ENCODE data around the gene DLL1.

The DLL1 gene

DNA sequence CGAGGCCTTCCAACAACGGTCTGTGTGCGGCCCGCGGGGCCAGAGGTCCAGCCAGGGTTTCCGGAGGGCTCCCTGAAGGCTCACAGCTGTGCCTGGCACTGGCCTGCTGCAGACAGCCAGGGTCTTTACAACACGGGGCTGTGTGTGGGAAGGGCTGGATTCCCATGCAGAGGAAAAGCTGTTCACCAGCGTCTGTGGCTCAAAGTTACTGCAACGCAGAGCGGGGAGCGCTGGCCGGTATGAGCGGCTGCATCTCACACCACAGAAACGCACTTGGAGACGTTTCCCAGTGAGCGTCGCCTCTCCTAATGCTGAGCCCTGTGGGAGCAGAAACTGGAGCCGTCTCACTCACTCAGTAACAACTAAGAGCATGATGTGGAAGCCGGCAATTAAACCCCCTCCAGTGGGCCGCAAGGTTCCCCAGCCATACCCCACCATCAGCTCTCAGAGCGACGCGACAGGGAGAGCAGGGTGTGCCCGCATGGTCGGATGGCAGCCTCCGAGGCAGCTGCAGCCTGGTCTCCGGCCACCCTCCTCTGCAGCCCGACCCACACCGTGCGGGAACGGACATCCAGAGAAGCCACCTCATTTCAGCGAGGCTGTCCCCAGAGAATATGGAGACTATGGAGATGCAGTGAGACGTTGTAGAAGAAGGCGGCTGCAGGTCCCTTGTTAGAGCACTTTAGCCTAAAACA, 42.6 kb downstream of the DLL1 start:
- TF ChIP-seq, protein P1, sequence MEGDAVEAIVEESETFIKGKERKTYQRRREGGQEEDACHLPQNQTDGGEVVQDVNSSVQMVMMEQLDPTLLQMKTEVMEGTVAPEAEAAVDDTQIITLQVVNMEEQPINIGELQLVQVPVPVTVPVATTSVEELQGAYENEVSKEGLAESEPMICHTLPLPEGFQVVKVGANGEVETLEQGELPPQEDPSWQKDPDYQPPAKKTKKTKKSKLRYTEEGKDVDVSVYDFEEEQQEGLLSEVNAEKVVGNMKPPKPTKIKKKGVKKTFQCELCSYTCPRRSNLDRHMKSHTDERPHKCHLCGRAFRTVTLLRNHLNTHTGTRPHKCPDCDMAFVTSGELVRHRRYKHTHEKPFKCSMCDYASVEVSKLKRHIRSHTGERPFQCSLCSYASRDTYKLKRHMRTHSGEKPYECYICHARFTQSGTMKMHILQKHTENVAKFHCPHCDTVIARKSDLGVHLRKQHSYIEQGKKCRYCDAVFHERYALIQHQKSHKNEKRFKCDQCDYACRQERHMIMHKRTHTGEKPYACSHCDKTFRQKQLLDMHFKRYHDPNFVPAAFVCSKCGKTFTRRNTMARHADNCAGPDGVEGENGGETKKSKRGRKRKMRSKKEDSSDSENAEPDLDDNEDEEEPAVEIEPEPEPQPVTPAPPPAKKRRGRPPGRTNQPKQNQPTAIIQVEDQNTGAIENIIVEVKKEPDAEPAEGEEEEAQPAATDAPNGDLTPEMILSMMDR (IDR thresholded peaks at IDR 0.05): no peak
- Histone ChIP-seq H3K9me3 (no peaks in the 10 kb centered on the region), H3K4me3 (ENCODE audit: low read depth in 1 of 2, low read length in 1 of 2) (no peak overlapping the region), H3K4me1 (ENCODE audit: control insufficient read depth in 1 of 2, insufficient read depth in 1 of 2, low read depth in 1 of 2, low read length in 1 of 2) (no peaks in the 10 kb centered on the region), H3K27me3 (no peaks in the 10 kb centered on the region), H3K36me3 (no peaks in the 10 kb centered on the region), H3K27ac (no peak overlapping the region)

DNA sequence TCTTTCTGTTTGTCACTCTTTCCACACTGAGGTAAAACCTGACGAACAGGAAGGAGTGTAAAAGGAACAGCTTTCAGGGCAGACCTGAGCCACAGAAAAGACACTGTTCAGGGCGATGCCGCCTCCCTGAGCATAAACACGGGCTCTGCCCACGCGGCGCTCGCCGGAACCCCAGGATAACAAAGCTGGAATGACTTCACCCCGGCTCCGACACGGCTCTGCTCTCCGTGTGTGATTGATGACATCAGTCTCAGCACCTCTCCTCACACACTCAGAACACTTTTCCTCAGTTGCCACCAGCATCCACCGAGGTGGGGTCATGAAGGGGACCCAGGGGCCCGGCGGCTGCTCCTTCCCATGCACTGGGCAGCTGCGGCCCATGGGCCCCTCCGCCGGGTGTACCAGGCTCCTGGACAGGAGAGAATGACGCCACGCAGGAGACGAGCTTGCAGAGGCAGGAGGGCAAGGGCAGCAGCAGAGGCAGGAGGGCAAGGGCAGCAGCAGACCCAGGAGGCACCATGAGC, 43.6 kb downstream of the DLL1 start:
- TF ChIP-seq, protein P1 (IDR thresholded peaks at IDR 0.05): no peak
- Histone ChIP-seq H3K27me3 (no peaks in the 10 kb centered on the region), H3K4me1 (ENCODE audit: control insufficient read depth in 1 of 2, insufficient read depth in 1 of 2, low read depth in 1 of 2, low read length in 1 of 2) (no peaks in the 10 kb centered on the region), H3K9me3 (no peaks in the 10 kb centered on the region), H3K4me3 (ENCODE audit: low read depth in 1 of 2, low read length in 1 of 2) (no peak overlapping the region), H3K36me3 (no peaks in the 10 kb centered on the region), H3K27ac (no peak overlapping the region)

DNA sequence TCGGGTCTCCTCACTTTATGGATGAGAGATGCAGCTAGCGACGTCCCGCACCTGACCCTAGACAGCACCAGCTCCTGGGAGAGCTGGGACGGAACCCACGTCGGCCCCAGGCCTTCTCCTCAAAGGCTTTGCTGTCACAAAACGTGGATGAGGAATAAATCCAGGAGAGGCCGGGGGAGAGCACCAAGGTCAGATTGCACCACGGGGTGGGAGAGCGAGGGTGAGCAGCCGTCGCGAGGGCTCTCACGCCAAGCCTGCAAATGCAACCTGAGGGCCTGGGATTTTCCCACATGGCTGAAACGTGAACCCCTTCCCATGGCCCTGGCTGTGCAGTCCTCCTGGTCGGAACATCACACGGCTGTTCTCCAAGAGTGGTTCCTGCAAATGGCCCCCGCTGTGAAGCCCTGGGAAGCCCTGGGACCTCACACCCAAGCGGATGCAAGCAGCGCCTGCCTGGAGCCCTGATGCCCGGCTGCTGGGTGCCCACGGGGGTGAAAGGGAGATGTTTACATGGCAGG, 45.3 kb downstream of the DLL1 start:
- TF ChIP-seq, protein P1 (IDR thresholded peaks at IDR 0.05): no peak
- H3K27ac ChIP-seq: no peak overlapping the region
- no peaks in the 10 kb centered on the region for H3K4me1 ChIP-seq (ENCODE audit: control insufficient read depth in 1 of 2, insufficient read depth in 1 of 2, low read depth in 1 of 2, low read length in 1 of 2)
- H3K9me3 ChIP-seq: no peaks in the 10 kb centered on the region
- H3K4me3 ChIP-seq (ENCODE audit: low read depth in 1 of 2, low read length in 1 of 2): no peak overlapping the region
- no peaks in the 10 kb centered on the region for H3K27me3 ChIP-seq
- H3K36me3 ChIP-seq: no peaks in the 10 kb centered on the region

DNA sequence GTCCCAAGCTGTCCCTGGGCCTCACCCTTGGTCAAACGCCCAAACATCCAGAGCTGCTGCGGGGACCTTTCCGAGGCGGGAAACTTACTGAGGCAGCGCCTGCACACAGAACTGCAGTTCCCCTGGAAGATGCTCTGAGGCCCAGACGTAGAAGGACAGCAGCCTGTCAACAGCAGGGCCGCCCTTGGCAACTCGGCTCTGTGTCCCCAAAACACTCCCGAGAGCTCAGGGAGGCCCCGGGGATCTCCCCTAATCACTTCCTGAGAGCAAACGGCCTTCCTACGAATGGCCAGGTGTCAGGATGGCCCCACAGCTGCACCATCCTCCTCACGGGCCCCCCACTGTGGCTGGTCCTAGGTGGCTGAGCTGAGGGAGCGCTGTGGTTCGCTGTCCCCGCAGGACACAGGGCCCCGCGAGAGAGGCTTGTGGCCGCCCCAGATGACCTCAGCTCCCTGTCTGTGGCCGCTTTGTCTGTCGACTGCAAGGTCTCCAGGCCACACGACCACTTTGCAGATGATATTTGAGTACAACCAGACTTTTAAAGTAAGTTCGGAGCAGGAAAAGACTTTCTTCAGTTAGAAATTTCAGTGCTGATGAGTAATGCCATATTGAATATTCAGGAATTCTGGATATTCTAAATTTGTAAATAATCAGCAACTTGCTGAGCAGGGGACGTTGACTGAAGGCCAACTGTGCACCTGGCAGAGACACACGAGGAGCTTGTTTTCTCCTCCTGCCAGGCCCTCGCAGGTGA, 46.0 kb downstream of the DLL1 start:
- H3K4me1 ChIP-seq (ENCODE audit: control insufficient read depth in 1 of 2, insufficient read depth in 1 of 2, low read depth in 1 of 2, low read length in 1 of 2): no peaks in the 10 kb centered on the region
- H3K9me3 ChIP-seq: no peaks in the 10 kb centered on the region
- H3K27ac ChIP-seq: no peak overlapping the region
- TF ChIP-seq, protein P1 (IDR thresholded peaks at IDR 0.05): no peak
- H3K27me3 ChIP-seq: no peaks in the 10 kb centered on the region
- no peak overlapping the region for H3K4me3 ChIP-seq (ENCODE audit: low read depth in 1 of 2, low read length in 1 of 2)
- no peaks in the 10 kb centered on the region for H3K36me3 ChIP-seq

DNA sequence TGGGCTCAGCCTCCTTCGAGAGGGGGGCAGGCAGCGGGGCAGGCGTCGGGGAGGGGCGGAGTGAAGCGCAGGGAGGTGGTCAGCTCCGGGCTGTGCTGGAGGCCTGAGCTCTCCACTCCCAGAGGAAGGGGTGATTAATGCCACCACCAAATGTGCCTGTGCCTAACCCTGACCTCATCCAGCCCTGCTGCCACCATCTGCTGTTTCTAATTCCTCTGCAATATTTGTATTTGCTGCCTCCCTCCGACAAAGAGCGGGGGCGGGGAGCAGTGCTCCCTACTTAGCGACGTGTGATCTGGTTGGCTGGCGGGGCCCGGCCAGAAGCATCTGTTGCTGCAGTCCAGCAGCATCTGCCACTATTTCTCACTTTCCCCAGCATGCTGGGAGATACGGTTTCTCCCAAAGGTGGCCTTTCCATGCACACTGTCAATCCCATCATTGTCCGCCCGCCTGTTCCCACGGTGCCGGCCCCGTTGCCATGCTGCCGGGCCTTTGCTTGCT, 47.0 kb downstream of the DLL1 start:
- no peaks in the 10 kb centered on the region for H3K27me3 ChIP-seq
- H3K36me3 ChIP-seq: no peaks in the 10 kb centered on the region
- H3K9me3 ChIP-seq: no peaks in the 10 kb centered on the region
- H3K4me1 ChIP-seq (ENCODE audit: control insufficient read depth in 1 of 2, insufficient read depth in 1 of 2, low read depth in 1 of 2, low read length in 1 of 2): no peaks in the 10 kb centered on the region
- no peak overlapping the region for H3K27ac ChIP-seq
- no peak overlapping the region for H3K4me3 ChIP-seq (ENCODE audit: low read depth in 1 of 2, low read length in 1 of 2)
- TF ChIP-seq, protein P1 (IDR thresholded peaks at IDR 0.05): no peak

Measured in neutrophil (primary cell).